HEK293 (cell line): ENCODE results near the gene MBD5.

ENCODE experiments used
- CTCF ChIA-PET: fragments of 350-600 bp; formaldehyde crosslinking; extraction: SDS; loops from one replicate; lab custom pipeline; 2021; ENCODE audit warnings: antibody characterized with exemption; lab: Yijun Ruan, JAX
- POLR2A ChIA-PET: fragments of 300-600 bp; formaldehyde crosslinking; extraction: SDS; loops from one replicate; lab custom pipeline; 2020; ENCODE audit warnings: antibody characterized with exemption, inconsistent platforms; lab: Yijun Ruan, JAX
- H3K27ac ChIP-seq: fragments of 200-500 bp; sonication (Bioruptor generic); 2 replicates; pipeline ENCODE4 v1.5.1; 2014; ENCODE audit warnings: low read depth, low read length, control low read depth, inconsistent platforms; ENCODE audit errors: extremely low read depth
- H3K36me3 ChIP-seq, 2 experiments: fragments of 200-500 bp in 1 of 2; sonication (Bioruptor generic) in 1 of 2; 1 replicate in 1 of 2; 2 replicates in 1 of 2; pipeline ENCODE4 v1.5.1; 2014 to 2017; ENCODE audit warnings: inconsistent platforms in 2 of 2, low read length in 2 of 2; ENCODE audit not compliant: control insufficient read depth in 2 of 2, insufficient read depth in 1 of 2
- H3K4me1 ChIP-seq: fragments of 200-500 bp; sonication (Bioruptor generic); 2 replicates; pipeline ENCODE4 v1.5.1; 2014; ENCODE audit warnings: mild to moderate bottlenecking, low read length, inconsistent platforms; ENCODE audit not compliant: control insufficient read depth, insufficient read depth
- H3K4me3 ChIP-seq: 2 replicates; pipeline ENCODE4 v1.5.1; 2011; ENCODE audit warnings: low read depth, mild to moderate bottlenecking, control low read depth, low read length, moderate library complexity
- H3K9me3 ChIP-seq: fragments of 200-500 bp; sonication (Bioruptor generic); 2 replicates; pipeline ENCODE4 v1.5.1; 2014; ENCODE audit warnings: low read depth, low read length, inconsistent platforms; ENCODE audit not compliant: control insufficient read depth, insufficient read depth
- BCL11A ChIP-seq: fragments of 450-650 bp; formaldehyde crosslinking; IDR thresholded peaks from 2 replicates; pipeline ENCODE4 v1.5.1; 2016; ENCODE audit warnings: low read depth, missing biosample characterization, missing genetic modification characterization
- EGR2 ChIP-seq: fragments of 450-650 bp; formaldehyde crosslinking; IDR thresholded peaks from 2 replicates; pipeline ENCODE4 v1.5.1; 2016; ENCODE audit warnings: low read depth, missing biosample characterization, missing genetic modification characterization
- GLI4 ChIP-seq: fragments of 450-650 bp; formaldehyde crosslinking; IDR thresholded peaks from 2 replicates; pipeline ENCODE4 v1.5.1; 2016; ENCODE audit warnings: missing biosample characterization, missing genetic modification characterization
- PRDM2 ChIP-seq: fragments of 450-650 bp; formaldehyde crosslinking; IDR thresholded peaks from 2 replicates; pipeline ENCODE4 v1.5.1; 2016; ENCODE audit warnings: missing biosample characterization, missing genetic modification characterization, borderline replicate concordance
- PRDM6 ChIP-seq: fragments of 450-650 bp; formaldehyde crosslinking; IDR thresholded peaks from 2 replicates; pipeline ENCODE4 v1.5.1; 2017; ENCODE audit warnings: missing biosample characterization, missing genetic modification characterization
- SP2 ChIP-seq: fragments of 450-650 bp; formaldehyde crosslinking; IDR thresholded peaks from 2 replicates; pipeline ENCODE4 v1.5.1; 2016; ENCODE audit warnings: missing biosample characterization, missing genetic modification characterization
- ZNF146 ChIP-seq: fragments of 450-650 bp; formaldehyde crosslinking; IDR thresholded peaks from 2 replicates; pipeline ENCODE4 v1.5.1; 2016; ENCODE audit warnings: missing biosample characterization, missing genetic modification characterization
- ZNF169 ChIP-seq: fragments of 450-650 bp; formaldehyde crosslinking; IDR thresholded peaks from 2 replicates; pipeline ENCODE4 v1.5.1; 2016; ENCODE audit warnings: missing biosample characterization, missing genetic modification characterization
- ZNF23 ChIP-seq: fragments of 450-650 bp; formaldehyde crosslinking; IDR thresholded peaks from 2 replicates; pipeline ENCODE4 v1.5.1; 2016; ENCODE audit warnings: missing biosample characterization, missing genetic modification characterization, borderline replicate concordance
- ZNF341 ChIP-seq: fragments of 450-650 bp; formaldehyde crosslinking; IDR thresholded peaks from 2 replicates; pipeline ENCODE4; 2016; ENCODE audit warnings: low read depth, missing biosample characterization, missing genetic modification characterization
- ZNF391 ChIP-seq: fragments of 450-650 bp; formaldehyde crosslinking; IDR thresholded peaks from 2 replicates; pipeline ENCODE4 v1.5.1; 2016; ENCODE audit warnings: low read depth, missing biosample characterization, missing genetic modification characterization, borderline replicate concordance
- ZNF416 ChIP-seq: fragments of 450-650 bp; formaldehyde crosslinking; IDR thresholded peaks from 2 replicates; pipeline ENCODE4 v1.5.1; 2016; ENCODE audit warnings: missing biosample characterization, missing genetic modification characterization
- ZNF48 ChIP-seq: fragments of 450-650 bp; formaldehyde crosslinking; IDR thresholded peaks from 2 replicates; pipeline ENCODE4 v1.5.1; 2016; ENCODE audit warnings: missing biosample characterization, missing genetic modification characterization
- ZNF514 ChIP-seq: fragments of 450-650 bp; formaldehyde crosslinking; IDR thresholded peaks from 2 replicates; pipeline ENCODE4 v1.5.1; 2016; ENCODE audit warnings: missing biosample characterization, missing genetic modification characterization
- ZNF555 ChIP-seq: fragments of 450-650 bp; formaldehyde crosslinking; conservative IDR thresholded peaks from 2 replicates; pipeline ENCODE4 v1.5.1; 2017; ENCODE audit warnings: missing biosample characterization, mild to moderate bottlenecking, missing genetic modification characterization, inconsistent platforms
- ZNF792 ChIP-seq: fragments of 450-650 bp; formaldehyde crosslinking; IDR thresholded peaks from 2 replicates; pipeline ENCODE4 v1.5.1; 2016; ENCODE audit warnings: missing biosample characterization, missing genetic modification characterization
- TF ChIP-seq, protein P1 (sequence below): fragments of 450-650 bp; formaldehyde crosslinking; IDR thresholded peaks from 2 replicates; pipeline ENCODE4 v1.5.1; 2017; ENCODE audit warnings: missing biosample characterization, mild to moderate bottlenecking, missing genetic modification characterization, moderate library complexity

MBD5 gene

GRCh38 chr2:148552675-148553331 lies 531.9 kb downstream of the MBD5 start (continued):
- no peak for TF ChIP-seq GLI4
- TF ChIP-seq, all 188 proteins: peak for 0

DNA sequence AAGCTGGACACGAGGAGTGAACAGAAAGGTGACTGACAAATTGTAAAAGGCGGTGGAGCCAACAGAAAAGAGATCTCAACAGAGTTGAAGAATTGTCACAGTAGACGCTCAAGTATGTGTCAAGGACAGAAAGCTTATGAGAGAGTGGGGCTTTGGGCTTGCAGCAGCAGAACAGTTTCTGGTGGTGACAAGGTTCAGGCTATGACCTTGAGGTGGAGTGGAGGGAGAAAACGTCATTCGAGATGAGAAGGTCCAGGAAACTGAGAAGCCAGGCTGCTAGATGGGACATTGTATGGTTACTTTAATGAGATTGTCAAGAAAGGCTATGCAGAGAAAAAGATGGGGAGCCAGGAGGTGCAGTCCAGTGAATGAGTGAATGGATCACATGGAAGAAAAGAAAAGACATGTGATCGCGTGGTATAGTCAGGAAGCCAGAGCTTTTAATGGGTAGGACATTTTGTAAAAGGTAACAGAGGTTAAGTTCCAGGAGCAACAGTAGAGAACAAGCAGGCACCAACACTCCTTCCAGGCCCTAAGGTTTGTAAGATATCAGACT lies 532.5 kb downstream of the MBD5 start:
- no peaks in the 10 kb centered on the region for H3K9me3 ChIP-seq
- no peaks in the 10 kb centered on the region for H3K4me1 ChIP-seq
- POLR2A ChIA-PET: no interaction called here
- no peaks in the 10 kb centered on the region for H3K36me3 ChIP-seq
- CTCF ChIA-PET: interaction anchor here (1.0 kb wide), 1 partner anchor 44 kb away, joined by 3 read pairs; no protein-coding TSS in a partner anchor
- H3K27ac ChIP-seq: no peak overlapping the region
- no peak overlapping the region for H3K4me3 ChIP-seq
- TF ChIP-seq PRDM6 (tag by site-specific recombination) (no peak), ZNF48 (no peak), SP2 (tag by site-specific recombination) (no peak)
- TF ChIP-seq, all 188 proteins: peak for 0

- H3K4me3 ChIP-seq: no peak overlapping the region
- no peaks in the 10 kb centered on the region for H3K36me3 ChIP-seq
- ChIA-PET CTCF (interaction anchor here (0.5 to 0.6 kb wide), 2 partner anchors 356 to 523 kb away, joined by 3 read pairs; no protein-coding TSS in a partner anchor), POLR2A (no interaction called here)
- H3K27ac ChIP-seq: no peak overlapping the region
- TF ChIP-seq, protein P1, sequence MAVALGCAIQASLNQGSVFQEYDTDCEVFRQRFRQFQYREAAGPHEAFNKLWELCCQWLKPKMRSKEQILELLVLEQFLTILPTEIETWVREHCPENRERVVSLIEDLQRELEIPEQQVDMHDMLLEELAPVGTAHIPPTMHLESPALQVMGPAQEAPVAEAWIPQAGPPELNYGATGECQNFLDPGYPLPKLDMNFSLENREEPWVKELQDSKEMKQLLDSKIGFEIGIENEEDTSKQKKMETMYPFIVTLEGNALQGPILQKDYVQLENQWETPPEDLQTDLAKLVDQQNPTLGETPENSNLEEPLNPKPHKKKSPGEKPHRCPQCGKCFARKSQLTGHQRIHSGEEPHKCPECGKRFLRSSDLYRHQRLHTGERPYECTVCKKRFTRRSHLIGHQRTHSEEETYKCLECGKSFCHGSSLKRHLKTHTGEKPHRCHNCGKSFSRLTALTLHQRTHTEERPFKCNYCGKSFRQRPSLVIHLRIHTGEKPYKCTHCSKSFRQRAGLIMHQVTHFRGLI: no peak
- TF ChIP-seq EGR2 (tag by site-specific recombination): no peak
- TF ChIP-seq ZNF555 (tag by site-specific recombination): no peak
- no peak for TF ChIP-seq ZNF146
- TF ChIP-seq ZNF169 (tag by site-specific recombination): no peak
- TF ChIP-seq ZNF23 (tag by site-specific recombination): no peak
- no peak for TF ChIP-seq ZNF792
- TF ChIP-seq ZNF341 (tag by site-specific recombination): no peak
- TF ChIP-seq BCL11A (tag by site-specific recombination): no peak
- no peaks in the 10 kb centered on the region for H3K9me3 ChIP-seq
- H3K4me1 ChIP-seq: no peaks in the 10 kb centered on the region
Observed at GRCh38 chr2:148554459-148555247, 533.8 kb downstream of the MBD5 start.

- H3K36me3 ChIP-seq: no peaks in the 10 kb centered on the region
- ChIA-PET CTCF (interaction anchor here (0.7 kb wide), 1 partner anchor 355 kb away, joined by 3 read pairs; no protein-coding TSS in a partner anchor), POLR2A (no interaction called here)
- H3K27ac ChIP-seq: no peak overlapping the region
- H3K4me1 ChIP-seq: no peaks in the 10 kb centered on the region
- no peaks in the 10 kb centered on the region for H3K9me3 ChIP-seq
- no peak overlapping the region for H3K4me3 ChIP-seq
- TF ChIP-seq ZNF514 (tag by site-specific recombination) (no peak), ZNF416 (tag by site-specific recombination) (no peak), ZNF391 (tag by site-specific recombination) (no peak), PRDM2 (tag by site-specific recombination) (no peak)
Observed at GRCh38 chr2:148555622-148556294, 534.9 kb downstream of the MBD5 start.
